HFF-Myc (cell line): ENCODE results near the gene FBLIM1.

Source experiments
- DNase-seq: peaks from one replicate; pipeline ENCODE4 v3.0.0-alpha.2; 2011; ENCODE audit warnings: low read depth; ENCODE audit errors: extremely low read depth
- H3K4me3 ChIP-seq: replicated peaks from 2 replicates; pipeline ENCODE4 v1.5.1; 2011; ENCODE audit warnings: low read depth, mild to moderate bottlenecking, control low read depth, low read length
- CTCF ChIP-seq: IDR thresholded peaks from 2 replicates; pipeline ENCODE4 v1.5.1; 2012; ENCODE audit warnings: mild to moderate bottlenecking, low read depth, low read length, control low read depth; ENCODE audit errors: missing control alignments

Gene FBLIM1

DNA sequence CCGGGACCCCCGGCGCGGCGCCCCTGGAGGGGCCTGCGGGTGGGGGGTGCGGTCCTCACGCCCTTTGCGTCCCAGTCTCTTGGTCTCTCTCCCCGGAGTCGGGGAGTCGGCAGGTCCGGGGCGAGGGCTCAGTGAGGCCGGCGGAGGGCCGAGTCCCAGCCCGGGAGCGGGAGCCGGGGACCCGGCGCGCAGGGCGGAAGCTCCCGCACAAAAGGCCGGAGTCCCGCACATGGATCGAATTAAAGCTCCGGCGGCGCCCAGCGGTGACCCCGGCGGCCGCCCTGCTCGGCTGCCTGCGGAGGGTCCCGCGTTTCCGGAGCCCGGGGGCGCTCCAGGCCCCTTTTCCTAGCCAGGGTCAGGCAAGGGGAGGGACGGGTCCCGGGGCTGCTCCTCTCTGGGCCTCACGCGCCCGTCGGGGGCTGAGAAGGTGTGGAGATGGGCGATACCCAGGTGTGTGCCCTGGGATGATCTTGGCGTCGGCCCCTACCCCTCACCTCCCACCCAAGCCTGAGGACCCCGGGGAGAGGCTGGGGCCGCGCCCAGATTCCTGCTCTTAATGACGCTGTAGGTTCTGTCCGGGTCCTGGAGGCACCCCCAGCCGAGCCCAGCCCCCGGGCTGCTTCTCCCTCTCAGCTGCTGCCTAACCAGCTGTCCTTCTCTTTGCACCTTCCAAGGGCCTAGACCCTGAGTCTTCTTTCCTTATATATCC is 512 bp downstream of the FBLIM1 start:
- H3K4me3 ChIP-seq, result peak overlapping the region; percentile 61
- no peak for TF ChIP-seq CTCF
- no peak for DNase-seq

DNA sequence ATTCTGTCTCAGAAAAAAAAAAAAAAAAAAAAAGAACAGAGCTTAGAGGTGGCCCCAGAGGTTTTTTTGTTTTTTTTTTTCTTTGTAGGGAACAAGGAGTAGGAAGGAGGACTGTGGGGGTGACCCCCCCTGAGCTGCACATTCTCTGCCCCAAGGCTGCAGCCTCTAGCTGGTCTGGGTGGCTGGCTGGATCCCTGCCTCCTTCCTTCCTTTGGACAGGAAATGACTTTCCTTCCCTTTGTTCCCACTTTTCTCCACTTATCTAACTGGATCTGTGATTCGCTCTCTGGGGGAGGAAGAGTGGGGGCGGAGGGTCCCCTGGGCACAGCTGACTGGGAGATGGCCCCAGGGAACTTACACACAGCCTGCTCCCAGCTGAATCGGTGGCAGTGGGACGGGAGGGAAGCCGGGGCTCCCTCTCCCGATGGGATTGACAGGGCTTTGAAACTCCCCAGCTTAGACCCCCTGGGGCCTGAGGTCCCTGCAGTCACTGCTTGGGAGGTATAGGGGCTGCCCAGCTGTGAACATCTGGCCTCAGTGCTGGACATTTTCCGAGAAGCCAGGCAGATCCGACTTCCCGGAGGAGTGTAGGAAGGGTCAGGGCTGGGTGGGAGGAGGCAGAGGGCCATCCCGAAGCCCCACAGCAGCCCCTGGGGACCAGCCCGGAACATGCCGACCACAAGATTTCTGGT is 2.1 kb downstream of the FBLIM1 start:
- peak overlapping the region; percentile 35 for H3K4me3 ChIP-seq
- TF ChIP-seq CTCF, result no peak
- peak; percentile 25 for DNase-seq

- TF ChIP-seq CTCF, result no peak
- no peak for DNase-seq
- H3K4me3 ChIP-seq, result peak overlapping the region; percentile 35
These were observed 3.0 kb downstream of the FBLIM1 start for GRCh38 chr1:15761366-15762128.

GRCh38 chr1:15762546-15762945 is 4.0 kb downstream of the FBLIM1 start:
- H3K4me3 ChIP-seq, result no peak overlapping the region
- no peak for DNase-seq
- no peak for TF ChIP-seq CTCF

DNA sequence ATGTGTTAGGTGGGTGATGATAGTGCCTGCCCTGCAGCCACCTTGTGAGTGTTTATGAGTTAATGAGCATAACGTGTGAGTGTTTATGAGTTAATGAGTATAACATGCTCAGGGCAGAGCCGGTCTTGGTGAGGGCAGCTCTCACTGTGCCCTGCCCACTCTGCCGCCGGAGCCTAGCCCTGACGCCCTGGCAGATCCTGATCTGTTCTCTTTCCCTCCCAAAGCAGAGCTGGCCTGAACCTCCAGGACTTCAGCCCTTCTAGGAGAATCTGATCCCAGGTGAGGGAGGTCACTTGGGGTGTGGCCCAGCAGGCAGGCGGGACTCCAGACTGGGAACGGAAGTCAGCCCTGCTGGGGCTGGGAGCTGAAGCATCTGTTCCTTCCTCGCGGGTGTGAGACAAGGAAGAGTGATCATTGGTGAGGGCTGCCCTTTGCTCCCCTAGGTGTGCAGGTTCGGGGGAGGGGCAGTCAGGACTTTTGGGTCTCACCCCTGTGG is 5.7 kb downstream of the FBLIM1 start:
- TF ChIP-seq CTCF, result no peak
- H3K4me3 ChIP-seq, result no peak overlapping the region
- no peak for DNase-seq

DNA sequence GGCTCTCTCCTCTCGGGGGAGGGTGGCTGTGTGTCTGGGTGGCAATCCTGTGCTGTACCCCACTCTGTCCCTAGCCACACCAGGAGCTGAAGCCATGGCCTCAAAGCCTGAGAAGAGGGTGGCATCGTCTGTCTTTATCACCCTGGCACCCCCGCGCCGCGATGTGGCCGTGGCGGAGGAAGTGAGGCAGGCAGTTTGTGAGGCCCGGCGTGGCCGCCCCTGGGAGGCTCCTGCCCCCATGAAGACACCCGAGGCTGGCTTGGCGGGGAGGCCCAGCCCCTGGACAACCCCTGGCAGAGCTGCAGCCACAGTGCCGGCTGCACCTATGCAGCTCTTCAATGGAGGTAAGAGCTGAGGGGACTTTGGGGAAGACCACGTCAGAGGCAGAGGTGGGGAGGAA is 6.3 kb downstream of the FBLIM1 start:
- DNase-seq, result no peak
- no peak overlapping the region for H3K4me3 ChIP-seq

More for the DNA sequence above, 6.3 kb downstream of the FBLIM1 start:
- no peak for TF ChIP-seq CTCF
